ENCODE measurements around the gene C12orf42. TPM values are rescaled to one million over a fixed set of nuclear protein-coding genes. Genes with fewer than 3 reads are reported as not detected.

Gene C12orf42
- total RNA-seq, 1 experiment from 2014 or later, result not detected

- CTCF ChIA-PET, result no interaction called here
- no peak overlapping the region for H3K4me2 ChIP-seq (ENCODE audit: low read length)
- no TSS peak for BruUV-seq (replicated peaks)
- no peaks in the 10 kb centered on the region for H3K9me2 ChIP-seq (ENCODE audit: insufficient read depth)
- H4K20me1 ChIP-seq (ENCODE audit: insufficient read depth), result no peaks in the 10 kb centered on the region
- RAD21 ChIA-PET (ENCODE audit: low non-redundant PET in 1 of 2, low total read pairs in 2 of 2, uncharacterized antibody in 2 of 2, unreplicated experiment in 2 of 2), result no interaction called here
- POLR2A ChIA-PET, result no interaction called here
- H3K27me3 ChIP-seq (ENCODE audit: insufficient read depth, low read length), result no peaks in the 10 kb centered on the region
- H3K4me1 ChIP-seq (ENCODE audit: control insufficient read depth in 1 of 2, insufficient read depth in 2 of 2, low read length in 2 of 2), result 0 out of 4 replicates have a peak, but pooled peaks cover 0 to 7% of the 10 kb centered on the region in 2 experiments
- no peaks in the 10 kb centered on the region for H3K79me2 ChIP-seq (ENCODE audit: insufficient read depth, low read length)
- intact Hi-C loops (cut with micrococcal nuclease), result no loop called here
- no peak overlapping the region for H3K27ac ChIP-seq (ENCODE audit: low read depth, low read length)
- no peak overlapping the region for H3K4me3 ChIP-seq (replicated peaks in 1 of 2; ENCODE audit: low read depth in 1 of 2, low read length in 2 of 2)
- no peaks in the 10 kb centered on the region for H3K9me3 ChIP-seq (ENCODE audit: control insufficient read depth in 1 of 2, insufficient read depth in 1 of 2, low read depth in 1 of 2, low read length in 2 of 2)
- no peak overlapping the region for H3K9ac ChIP-seq (ENCODE audit: low read length)
- ATAC-seq (no peak), DNase-seq (ENCODE audit: low read depth, low spot score) (no peak)
- TF ChIP-seq ELF1 (IDR thresholded peaks at IDR 0.05; ENCODE audit: borderline replicate concordance, low read depth) (no peak), FOSL1 (IDR thresholded peaks at IDR 0.05; ENCODE audit: low read depth) (no peak), SIN3A (IDR thresholded peaks at IDR 0.05; ENCODE audit: low read depth) (no peak), YY1 (IDR thresholded peaks at IDR 0.05; ENCODE audit: extremely low read depth, insufficient replicate concordance, low read depth, low read length) (no peak), CTCF (IDR thresholded peaks at IDR 0.05 in 2 of 3, conservative IDR thresholded peaks at IDR 0.05 in 1 of 3; ENCODE audit: borderline replicate concordance in 1 of 3, insufficient read depth in 1 of 3, low read depth in 2 of 3, low read length in 2 of 3) (no peak), EZH2phosphoT487 (IDR thresholded peaks at IDR 0.05; ENCODE audit: borderline replicate concordance) (no peak), RAD21 (IDR thresholded peaks at IDR 0.05; ENCODE audit: low read depth) (no peak), ZFX (IDR thresholded peaks at IDR 0.05) (no peak), JUND (IDR thresholded peaks at IDR 0.05) (no peak), EZH2 (IDR thresholded peaks at IDR 0.05) (no peak)
- no peak overlapping the region for H2AFZ ChIP-seq (ENCODE audit: low read depth, low read length, poor library complexity, severe bottlenecking)
- H3K36me3 ChIP-seq (ENCODE audit: control insufficient read depth in 1 of 2, insufficient read depth in 2 of 2, low read length in 2 of 2), result no peaks in the 10 kb centered on the region
Measured at GRCh38 chr12:103397536-103397935, 98.2 kb downstream of the C12orf42 start.

GRCh38 chr12:103392722-103393121, 103.0 kb downstream of the C12orf42 start:
- ChIA-PET CTCF (no interaction called here), POLR2A (no interaction called here), RAD21 (ENCODE audit: low non-redundant PET in 1 of 2, low total read pairs in 2 of 2, uncharacterized antibody in 2 of 2, unreplicated experiment in 2 of 2) (no interaction called here)
- Histone ChIP-seq H3K79me2 (ENCODE audit: insufficient read depth, low read length) (no peaks in the 10 kb centered on the region), H3K27ac (ENCODE audit: low read depth, low read length) (no peak overlapping the region), H3K4me1 (ENCODE audit: control insufficient read depth in 1 of 2, insufficient read depth in 2 of 2, low read length in 2 of 2) (no peaks in the 10 kb centered on the region), H2AFZ (ENCODE audit: low read depth, low read length, poor library complexity, severe bottlenecking) (no peak overlapping the region), H4K20me1 (ENCODE audit: insufficient read depth) (no peaks in the 10 kb centered on the region), H3K4me2 (ENCODE audit: low read length) (no peak overlapping the region), H3K27me3 (ENCODE audit: insufficient read depth, low read length) (no peaks in the 10 kb centered on the region; the same call in none of the 2 replicates), H3K9ac (ENCODE audit: low read length) (no peak overlapping the region), H3K9me3 (ENCODE audit: control insufficient read depth in 1 of 2, insufficient read depth in 1 of 2, low read depth in 1 of 2, low read length in 2 of 2) (no peaks in the 10 kb centered on the region), H3K9me2 (ENCODE audit: insufficient read depth) (no peaks in the 10 kb centered on the region), H3K36me3 (ENCODE audit: control insufficient read depth in 1 of 2, insufficient read depth in 2 of 2, low read length in 2 of 2) (no peaks in the 10 kb centered on the region), H3K4me3 (replicated peaks in 1 of 2; ENCODE audit: low read depth in 1 of 2, low read length in 2 of 2) (no peak overlapping the region)
- DNase-seq (ENCODE audit: low read depth, low spot score), result no peak
- BruUV-seq (replicated peaks), result no TSS peak
- intact Hi-C loops (cut with micrococcal nuclease), result no loop called here
- no peak for ATAC-seq
- TF ChIP-seq FOSL1 (IDR thresholded peaks at IDR 0.05; ENCODE audit: low read depth) (no peak), JUND (IDR thresholded peaks at IDR 0.05) (no peak), POLR2A (IDR thresholded peaks at IDR 0.05; ENCODE audit: borderline replicate concordance, extremely low read depth, insufficient read depth, insufficient read length) (no peak), ZNF274 (IDR thresholded peaks at IDR 0.05; ENCODE audit: low read depth, low read length) (no peak), EZH2 (IDR thresholded peaks at IDR 0.05) (no peak), EZH2phosphoT487 (IDR thresholded peaks at IDR 0.05; ENCODE audit: borderline replicate concordance) (no peak)

Measured in HCT116 (cell line).